GM21390 (cell line): ENCODE measurements around the gene MAP1LC3A.

Source experiments
- ATAC-seq: cut with Tn5 transposase; IDR thresholded peaks from one replicate; pipeline ENCODE4 v1.9.1; 2021; ENCODE audit not compliant: unreplicated experiment

The MAP1LC3A gene

DNA sequence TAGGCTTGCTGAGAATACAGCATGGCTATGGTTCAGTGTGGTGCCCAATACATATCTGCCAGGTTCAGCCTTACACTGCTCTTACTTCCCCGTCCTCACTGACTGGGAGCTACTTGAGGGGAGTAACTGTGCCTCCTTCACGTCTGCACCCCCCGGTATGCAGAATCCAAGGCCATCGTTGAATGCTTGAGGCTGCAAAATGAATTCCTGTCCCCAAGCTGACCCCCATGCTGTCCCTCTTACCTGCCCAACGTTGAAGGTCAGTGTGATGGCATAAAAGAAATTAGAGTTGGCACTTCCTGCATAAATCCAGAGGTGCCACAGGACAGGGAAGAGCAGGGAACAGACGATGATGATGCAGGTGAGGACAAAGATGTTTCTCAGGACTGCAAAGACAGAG lies 16.3 kb downstream of the MAP1LC3A start:
- ATAC-seq, result no peak

DNA sequence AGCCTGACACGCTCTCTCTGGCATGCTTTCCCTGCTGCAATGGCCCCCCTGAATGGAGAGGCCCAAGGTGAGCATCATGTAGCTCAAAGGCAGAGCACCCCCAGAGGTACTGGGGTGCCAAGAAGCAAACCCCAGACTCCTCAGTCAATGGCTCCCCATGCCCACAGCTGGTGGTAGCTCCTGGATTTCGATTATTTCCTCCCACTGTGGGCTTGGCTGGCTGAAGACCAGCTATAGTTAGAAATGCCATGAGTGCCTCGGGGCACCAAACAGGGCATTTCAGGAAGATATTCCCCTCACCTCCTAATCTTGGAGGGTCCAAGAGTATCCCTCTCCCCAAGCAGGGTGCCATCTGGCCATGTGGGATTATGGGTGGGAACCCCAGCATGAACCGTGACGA lies 16.8 kb downstream of the MAP1LC3A start:
- no peak for ATAC-seq

DNA sequence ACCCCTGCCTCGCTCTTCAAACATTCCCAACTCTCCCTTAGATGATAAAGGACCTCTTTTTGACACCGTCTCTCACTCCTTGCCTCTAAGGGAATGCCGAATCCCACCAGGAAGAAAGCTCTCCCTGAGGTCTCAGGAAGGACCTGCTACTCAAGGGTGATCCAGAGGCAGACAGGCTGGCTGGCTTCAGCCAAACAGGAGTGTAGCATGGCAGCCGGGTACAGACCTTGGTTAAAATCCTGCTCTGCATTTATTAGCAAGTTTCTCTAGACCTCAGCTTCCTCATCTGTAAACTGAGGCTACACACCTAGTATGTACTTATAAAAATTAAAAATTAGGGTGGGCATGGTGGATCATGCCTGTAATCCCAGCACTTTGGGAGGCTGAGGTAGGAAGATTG lies 17.2 kb downstream of the MAP1LC3A start:
- ATAC-seq, result no peak

DNA sequence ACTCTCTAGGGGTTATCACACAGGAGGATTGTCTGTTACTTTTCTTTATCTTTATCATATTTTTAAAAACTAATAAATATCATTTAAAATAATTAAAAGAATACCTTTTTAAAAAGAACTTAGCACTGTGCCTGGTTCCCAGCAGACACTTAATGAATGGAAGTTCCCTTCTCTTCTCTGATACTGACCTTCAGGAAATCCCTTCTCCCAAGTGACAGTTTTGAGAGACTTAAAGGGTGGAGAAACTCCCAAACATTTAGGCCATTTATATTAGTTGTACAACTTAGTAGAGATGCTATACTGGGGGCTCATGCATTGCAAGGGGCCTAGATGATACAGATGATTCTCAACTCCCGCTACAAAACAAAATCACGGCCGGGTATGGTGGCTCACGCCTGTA lies 18.5 kb downstream of the MAP1LC3A start:
- ATAC-seq, result no peak

DNA sequence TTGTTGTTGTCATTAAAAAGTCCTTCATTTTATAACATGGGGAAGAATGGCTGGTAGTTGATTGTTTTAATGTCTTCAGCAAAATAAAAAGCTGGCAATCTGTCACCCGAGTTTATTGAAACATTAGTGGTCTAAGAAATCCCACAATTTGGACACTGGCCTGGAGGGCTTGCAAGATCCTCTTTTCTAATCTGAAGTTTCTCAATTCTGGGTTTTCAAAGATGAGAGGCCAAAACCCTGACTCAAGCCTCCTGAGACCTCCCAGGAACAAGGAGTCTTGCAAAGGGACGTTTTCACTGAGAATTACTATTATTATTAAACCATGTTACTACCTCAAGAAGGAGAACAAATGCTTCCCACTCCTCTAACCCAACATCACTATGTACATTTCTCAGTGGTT lies 19.5 kb downstream of the MAP1LC3A start:
- ATAC-seq, result no peak

DNA sequence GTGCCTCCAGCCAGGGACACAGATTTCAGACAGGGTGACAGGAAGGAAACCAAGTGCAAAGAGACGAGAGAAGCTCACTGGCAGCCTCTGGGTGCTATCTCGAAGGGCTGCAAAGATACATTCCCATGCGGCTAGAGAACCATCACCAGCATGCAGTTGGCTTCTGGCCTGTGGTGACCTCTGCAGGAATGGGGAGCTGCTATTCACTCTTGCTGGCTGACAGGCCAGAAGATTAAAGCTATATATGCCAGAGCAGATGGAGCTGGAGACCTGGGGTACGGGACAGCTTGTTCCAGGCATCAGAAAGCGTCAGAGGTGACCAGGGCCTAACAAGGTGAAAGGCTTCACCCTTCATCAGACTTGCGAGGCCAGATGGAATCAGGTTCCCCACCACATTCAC lies 20.0 kb downstream of the MAP1LC3A start:
- ATAC-seq, result no peak

DNA sequence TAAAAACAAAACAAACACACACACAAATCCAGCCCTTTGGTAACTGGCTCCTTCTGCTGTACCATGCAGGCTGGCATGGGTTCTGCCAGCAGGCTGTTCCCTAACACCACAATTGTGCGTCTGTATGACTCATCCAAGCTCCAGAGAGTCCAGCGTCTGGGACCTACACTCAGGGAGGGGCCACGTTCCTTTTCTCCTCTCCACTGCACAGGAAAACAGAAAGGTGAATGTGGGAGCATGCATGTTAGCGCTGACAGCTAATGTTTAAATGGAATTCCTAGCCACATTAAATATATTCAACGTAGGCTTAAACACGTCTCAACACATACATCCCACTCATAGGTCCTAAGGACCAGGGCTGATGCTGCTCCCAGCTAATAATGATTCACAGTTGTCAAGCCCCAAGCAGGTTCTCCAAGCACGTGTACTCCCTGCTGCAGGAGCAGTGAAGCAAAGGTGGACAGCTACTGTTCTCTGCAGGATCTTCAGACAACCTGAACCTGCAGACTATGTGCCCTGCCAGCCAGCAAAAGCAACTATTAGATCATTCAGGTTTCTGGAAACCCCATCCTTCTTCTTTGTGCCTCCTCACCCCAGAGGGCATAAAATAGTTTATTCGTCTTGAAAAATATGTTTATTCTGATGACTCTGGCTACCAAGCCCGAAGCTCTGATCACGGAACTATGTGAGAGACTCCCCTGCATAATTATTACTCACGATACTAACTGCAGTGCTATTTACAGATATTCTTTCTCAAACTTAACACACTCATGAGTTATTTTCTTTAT lies 20.9 kb downstream of the MAP1LC3A start:
- no peak for ATAC-seq

DNA sequence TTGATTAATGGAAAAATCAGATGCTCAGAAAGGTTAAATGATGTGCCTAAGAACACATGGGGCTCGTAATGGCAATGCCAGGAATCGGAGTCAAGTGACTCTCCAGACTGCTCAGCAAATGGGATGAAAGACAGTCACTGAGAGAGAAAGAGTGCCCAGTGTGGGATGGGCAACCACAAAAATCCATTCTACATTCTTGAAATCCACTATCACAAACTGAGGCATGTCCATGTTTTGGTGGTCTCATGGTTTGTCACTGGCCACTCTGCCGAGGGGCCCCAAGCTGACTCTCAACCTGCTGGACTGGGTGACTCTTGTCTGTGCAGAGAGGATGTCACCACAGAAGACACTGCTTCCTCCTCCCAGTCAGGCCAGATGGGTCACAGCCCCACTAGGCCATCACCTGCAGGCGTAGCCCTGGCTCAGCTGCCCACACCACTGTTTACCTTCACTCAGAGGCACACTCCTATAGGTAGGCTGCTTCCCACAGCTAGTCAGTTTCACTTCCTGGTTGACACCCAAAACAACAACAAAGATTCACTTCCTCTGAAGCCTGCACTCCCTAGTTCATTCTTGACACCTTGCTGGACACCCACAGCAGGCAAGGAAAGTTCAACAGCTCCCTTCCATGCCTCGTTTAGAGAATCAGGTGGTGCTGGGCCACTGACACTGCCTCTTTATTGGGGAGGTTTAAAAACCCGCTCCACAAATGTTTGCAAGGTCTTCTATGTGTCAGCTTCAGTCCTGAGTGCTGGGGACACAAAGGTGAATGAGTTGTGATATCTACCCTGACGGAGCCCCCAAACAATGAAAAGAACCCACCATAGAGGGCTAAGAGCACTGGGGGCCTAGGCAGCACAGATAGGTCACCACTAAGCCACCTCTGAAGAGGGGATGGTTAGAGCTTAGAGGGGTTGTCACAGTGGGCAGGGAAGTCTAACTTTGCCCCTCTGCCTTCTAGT lies 21.7 kb downstream of the MAP1LC3A start:
- peak; percentile 70 for ATAC-seq

DNA sequence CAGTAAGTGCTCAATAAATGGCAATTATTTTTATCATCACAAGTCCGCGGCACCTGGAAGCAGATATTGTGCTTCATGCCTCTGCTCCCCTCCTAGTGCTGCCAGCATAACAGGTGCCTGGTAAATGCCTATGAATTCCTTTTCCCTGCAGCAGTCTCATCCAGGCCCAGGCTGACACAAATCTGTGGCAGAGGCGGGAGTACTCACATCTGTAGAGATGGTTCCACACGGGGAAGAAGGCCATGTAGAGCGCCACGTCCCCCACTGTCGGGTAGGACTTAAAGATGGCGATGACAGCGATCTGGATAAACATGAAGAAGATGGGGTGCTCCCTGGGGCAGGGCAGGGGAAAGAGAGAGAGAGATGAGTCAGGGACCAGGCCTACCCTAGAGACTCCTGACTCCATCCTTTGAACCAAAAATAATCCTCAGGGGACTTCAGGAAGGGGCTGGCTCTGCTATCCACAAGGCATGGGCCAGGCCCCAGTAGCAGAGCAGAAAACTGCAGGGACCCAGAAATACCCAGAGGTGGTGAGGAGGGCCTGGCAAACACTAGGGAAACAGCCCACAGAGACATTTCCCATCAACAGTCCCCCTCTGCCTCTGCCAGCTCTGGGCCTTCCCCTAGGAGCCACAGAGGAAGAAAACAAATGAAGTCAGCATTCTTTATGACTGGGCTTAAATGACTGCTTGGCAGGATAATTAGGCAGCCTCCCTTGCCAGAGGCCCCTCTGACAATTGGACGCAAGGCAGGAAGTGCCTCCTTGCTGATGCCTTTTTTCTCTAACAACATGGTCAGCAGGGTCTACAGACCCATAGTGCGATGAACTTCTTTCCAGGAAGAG lies 23.0 kb downstream of the MAP1LC3A start:
- ATAC-seq, result no peak

DNA sequence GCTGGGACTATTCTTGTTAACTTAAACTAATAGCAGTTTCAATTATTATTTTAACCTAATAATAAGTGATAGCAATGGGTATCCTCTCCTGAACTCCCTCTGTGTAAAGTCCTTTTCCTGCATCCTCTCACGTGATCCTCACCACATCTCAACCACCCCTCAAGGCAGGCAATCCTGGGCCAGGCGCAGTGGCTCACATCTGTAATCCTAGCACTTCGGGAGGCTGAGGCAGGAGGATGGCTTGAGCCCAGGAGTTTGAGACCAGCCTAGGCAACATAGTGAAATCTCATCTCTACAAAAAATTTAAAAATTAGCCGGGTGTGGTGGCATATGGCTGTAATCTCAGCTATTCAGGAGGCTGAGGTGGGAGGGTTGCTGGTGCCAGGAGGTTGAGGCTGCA lies 23.7 kb downstream of the MAP1LC3A start:
- no peak for ATAC-seq

DNA sequence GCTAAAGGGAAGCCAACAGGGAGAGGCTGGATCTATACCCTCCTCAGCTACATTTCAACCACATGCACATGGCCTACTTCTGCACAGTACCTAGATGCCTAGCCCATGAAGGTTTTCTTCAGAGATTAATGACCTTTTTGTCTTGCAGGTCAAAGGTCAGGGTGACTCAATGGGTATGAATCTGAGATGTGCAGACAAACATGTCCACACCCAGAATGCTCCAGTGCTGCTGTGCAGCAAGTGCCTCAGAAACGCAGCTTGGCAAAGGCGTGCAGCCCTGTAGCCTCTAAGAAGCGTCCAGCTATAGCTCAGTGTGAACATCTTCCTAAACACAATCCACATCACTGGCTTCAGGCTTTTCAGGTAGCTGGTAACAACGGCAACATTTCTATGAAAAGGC lies 24.4 kb downstream of the MAP1LC3A start:
- ATAC-seq, result no peak

DNA sequence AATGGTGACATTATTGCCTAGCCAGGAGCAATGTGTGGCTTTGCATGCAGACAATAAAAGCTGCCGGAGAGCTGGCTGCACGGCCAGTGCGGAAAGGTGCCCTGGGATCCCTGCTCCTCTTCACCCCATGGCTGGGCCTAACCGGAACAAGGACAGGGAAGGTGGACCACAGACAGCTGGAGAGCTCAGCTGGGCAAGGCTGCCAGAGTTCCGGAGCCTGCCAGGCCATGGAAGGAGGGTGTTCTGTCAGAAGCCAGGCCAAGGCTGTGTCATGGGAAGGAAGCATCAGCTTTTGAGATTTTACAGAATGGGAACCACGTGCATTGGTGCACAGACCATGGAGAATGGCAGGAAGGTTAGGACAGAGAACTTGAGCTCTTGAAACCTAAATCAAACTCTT lies 25.0 kb downstream of the MAP1LC3A start:
- no peak for ATAC-seq

DNA sequence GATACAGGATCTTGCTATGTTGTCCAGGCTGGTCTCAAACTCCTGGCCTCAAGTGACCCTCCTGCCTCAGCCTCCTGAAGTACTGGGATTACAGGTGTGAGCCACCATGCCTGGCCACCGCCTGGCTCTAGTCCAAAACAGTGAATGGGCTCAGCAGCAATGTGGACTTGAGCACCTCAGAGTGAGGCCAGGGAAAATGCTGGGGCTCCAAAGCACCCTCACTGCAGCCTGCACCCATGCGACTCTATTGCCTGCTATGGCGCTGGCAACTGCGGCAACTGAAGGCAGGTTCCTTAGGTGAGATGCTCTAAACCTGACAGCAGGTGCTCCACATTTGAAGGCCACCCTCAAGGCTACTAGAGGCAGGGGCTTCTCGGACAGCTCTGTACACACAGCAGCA lies 26.5 kb downstream of the MAP1LC3A start:
- no peak for ATAC-seq

DNA sequence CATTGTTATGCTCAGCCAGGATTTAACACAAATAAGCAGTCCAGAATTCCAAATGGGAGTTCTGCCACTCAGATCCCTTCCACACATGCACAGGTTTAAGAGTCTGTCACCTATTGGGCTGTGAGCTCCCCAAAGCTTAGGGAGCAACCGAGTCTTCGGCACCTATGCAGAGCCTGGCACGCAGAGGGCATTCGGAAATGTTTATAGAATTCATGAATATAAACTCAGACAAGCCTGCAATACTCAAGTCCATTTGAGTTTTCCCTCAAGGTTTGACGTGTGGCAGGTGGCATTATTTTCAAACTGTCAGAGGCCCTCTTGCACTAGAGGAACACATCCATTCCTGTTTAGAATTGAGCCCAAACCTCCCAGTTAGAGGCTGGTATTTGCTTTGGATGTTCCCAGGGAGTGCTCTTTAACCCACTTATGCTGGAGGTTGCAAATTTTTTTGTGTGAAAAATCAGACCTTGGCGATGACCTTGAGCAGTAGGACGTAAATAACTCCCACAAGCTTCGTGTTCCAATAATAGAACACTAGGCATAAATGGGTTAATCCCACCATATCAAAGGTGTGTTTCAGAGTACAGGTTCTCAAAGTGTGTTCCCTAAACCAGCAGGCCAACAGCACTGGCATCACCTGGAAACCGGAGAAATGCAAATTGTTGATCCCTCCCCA lies 28.1 kb downstream of the MAP1LC3A start:
- ATAC-seq, result no peak

DNA sequence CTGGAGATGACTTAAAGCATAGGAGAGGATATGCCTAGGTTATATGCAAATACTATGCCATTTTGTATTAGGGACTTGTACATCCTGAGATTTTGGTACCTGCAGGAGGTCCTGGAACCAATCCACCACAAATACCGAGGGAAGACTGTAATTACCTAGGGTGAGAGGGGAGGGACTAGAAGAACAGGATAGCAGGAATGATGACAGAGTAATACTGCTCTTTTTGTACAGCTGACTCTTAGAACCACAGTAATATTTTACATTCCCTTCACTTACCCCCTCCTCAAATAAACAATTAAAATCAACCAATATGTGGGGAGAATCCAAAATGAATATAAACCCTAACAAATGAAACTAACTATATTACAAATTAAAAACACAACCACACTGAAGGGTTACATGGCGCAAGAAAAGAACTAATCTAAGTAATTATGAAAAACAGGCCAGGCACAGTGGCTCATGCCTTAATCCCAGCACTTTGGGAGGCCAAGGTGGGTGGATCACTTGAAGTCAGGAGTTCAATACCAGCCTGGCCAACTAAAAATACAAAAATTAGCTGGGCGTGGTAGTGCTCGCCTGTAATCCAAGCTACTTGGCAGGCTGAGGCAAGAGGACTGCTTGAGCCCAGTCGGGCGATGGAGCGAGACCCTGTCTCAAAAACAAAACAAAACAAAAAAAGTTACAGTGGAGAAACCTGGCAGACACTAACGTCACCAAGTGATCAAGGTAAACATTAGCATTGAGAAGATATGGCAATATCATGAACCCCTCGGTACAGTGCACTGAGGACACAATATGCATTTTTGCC lies 37.1 kb downstream of the MAP1LC3A start:
- no peak for ATAC-seq

DNA sequence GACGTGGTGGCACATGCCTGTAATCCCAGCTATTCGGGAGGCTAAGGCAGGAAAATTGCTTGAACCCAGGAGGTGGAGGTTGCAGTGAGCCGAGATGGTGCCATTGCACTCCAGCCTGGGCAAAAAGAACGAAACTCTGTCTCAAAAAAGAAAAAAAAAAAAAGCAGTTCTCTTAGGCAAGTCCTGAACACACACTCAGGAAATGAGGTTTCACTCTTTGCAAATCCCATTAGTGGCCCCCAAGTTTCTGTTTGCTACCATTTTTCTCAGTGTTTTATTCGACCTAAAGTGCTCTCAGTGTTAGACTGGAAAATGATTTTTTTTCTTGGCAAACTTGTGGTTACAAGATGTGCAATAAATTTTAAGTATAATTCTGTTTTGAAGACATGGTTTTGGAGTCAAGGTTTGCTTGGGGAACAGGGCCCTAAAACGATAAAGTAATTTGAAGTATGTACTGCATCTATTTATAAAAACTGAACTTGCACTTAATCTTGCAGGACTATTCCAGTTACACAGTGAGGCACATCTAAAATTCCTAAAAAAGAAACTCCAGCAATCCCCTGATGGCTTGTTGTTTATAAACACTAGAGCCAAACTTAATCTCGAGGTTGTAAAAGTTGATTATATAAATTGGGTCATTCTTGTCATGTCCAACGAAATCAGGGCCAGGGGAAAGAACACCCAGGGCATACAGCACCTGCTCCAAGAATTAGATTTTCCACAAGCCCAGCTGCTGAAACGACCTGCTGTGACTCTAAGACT lies 42.6 kb downstream of the MAP1LC3A start:
- ATAC-seq, result no peak

DNA sequence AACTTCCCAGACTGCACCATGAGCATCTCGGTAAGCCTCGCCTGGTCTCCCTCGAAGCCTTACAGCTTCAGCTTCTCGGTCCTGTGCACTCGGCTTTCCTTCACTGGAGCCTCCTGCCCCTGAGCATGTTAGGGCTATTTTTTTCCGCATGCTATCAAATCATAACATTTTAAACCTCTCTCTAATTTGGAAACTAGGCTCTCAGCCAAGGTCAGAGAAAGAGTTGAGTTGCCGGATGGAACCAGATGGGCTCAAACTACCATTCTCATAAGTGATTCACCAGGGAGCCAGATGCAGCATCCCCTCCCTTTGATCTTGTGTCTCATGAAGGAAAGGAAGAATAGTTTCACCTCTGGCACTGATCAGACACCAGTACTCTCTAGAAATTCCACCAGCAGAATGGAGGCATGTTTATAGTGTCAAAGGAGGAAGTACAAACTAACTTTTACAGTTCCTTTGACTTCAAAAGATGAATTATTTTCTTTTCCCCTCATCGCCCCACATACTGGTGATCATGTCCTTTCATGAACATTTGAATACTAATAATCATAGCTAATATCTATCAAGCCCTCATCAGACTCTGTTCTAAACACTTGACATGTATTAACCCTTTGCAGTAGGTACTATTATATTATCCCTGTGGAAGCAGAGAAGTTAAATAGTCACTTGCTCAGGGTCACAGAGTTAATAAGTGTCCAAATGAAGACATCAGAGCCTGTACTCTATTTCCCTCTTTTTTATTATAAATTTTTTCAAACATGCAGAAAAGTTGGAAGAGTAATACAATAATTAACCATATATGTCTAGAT lies 46.7 kb downstream of the MAP1LC3A start:
- no peak for ATAC-seq

DNA sequence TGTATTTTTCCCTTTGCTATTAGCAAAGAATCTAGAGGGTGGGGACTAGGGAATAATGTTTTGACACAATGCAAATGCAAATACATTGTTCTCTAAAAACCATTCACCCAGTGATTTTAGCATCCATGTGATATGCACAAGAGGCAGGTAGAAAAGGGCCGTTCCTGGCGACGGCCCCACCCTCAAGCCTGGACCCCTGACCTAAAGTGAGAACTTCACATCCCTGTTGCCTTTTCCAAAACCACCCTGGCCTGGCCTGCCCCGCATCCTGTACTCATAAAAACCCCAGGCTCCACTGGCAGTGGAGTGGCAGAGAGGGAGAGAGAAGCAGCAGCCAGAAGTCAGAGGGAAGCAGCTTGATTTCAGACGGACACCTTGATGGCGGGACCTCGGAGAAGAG lies 48.5 kb downstream of the MAP1LC3A start:
- ATAC-seq, result no peak
